HL-60 (cell line): Measurements from ENCODE around the gene STARD10.

Experiments used
- DNase-seq, 2 experiments: peaks; one replicate each; pipeline ENCODE4 v3.0.0-alpha.2; 2010 to 2020; ENCODE audit warnings: low read depth in 1 of 2, low spot score in 1 of 2
- H3K27ac ChIP-seq: fragments of 250-450 bp; sonication (Bioruptor Pico); replicated peaks from 2 replicates; pipeline ENCODE4 v1.5.1; 2020; ENCODE audit warnings: mild to moderate bottlenecking, moderate library complexity
- H3K27me3 ChIP-seq: fragments of 250-450 bp; sonication (Bioruptor Pico); 2 replicates; pipeline ENCODE4 v1.5.1; 2021; ENCODE audit warnings: mild to moderate bottlenecking, moderate library complexity; ENCODE audit not compliant: insufficient read depth, poor library complexity, severe bottlenecking
- H3K4me3 ChIP-seq: replicated peaks from 2 replicates; pipeline ENCODE4 v1.5.1; 2011; ENCODE audit warnings: mild to moderate bottlenecking, control low read depth, low read length; ENCODE audit not compliant: insufficient read depth
- GABPA ChIP-seq: IDR thresholded peaks from 2 replicates; pipeline ENCODE4 v1.6.1; 2012; ENCODE audit warnings: low read depth
- POLR2AphosphoS5 ChIP-seq: IDR thresholded peaks from 2 replicates; pipeline ENCODE4 v1.6.1; 2012; ENCODE audit warnings: low read depth
- SPI1 ChIP-seq: IDR thresholded peaks from 2 replicates; pipeline ENCODE4 v1.6.1; 2012; ENCODE audit warnings: low read depth, mild to moderate bottlenecking, borderline replicate concordance
- TF ChIP-seq, protein P1 (sequence below): IDR thresholded peaks from 2 replicates; pipeline ENCODE4 v1.6.1; 2012; ENCODE audit warnings: low read depth; ENCODE audit not compliant: insufficient replicate concordance
- TF ChIP-seq, protein P2 (sequence below): IDR thresholded peaks from one replicate; pipeline ENCODE4 v1.5.1; 2011; ENCODE audit warnings: low read length, control low read depth, inconsistent platforms; ENCODE audit not compliant: insufficient read depth

The STARD10 gene

DNA sequence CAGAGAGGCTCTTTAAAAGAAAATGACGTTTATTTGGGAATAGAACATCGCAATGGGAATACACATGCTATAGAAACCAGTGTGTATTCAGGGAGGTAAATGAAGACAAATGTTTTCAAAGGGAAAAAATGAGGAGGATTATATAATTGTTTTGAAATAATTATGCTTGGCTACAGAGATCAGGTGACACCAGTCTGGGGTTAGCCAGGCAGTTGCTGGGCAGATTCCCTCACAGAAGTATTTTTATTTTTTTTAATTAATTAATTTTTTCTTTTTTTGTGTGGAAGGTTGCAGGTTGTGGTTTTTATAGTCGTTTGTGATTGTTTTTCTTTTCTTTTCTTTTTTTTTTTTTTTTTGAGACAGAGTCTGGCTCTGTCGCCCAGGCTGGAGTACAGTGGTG, 5.6 kb upstream of the STARD10 start:
- no peaks in the 10 kb centered on the region for H3K27me3 ChIP-seq
- DNase-seq, result no peak
- H3K27ac ChIP-seq, result no peak overlapping the region
- no peak overlapping the region for H3K4me3 ChIP-seq
- TF ChIP-seq, protein P1, sequence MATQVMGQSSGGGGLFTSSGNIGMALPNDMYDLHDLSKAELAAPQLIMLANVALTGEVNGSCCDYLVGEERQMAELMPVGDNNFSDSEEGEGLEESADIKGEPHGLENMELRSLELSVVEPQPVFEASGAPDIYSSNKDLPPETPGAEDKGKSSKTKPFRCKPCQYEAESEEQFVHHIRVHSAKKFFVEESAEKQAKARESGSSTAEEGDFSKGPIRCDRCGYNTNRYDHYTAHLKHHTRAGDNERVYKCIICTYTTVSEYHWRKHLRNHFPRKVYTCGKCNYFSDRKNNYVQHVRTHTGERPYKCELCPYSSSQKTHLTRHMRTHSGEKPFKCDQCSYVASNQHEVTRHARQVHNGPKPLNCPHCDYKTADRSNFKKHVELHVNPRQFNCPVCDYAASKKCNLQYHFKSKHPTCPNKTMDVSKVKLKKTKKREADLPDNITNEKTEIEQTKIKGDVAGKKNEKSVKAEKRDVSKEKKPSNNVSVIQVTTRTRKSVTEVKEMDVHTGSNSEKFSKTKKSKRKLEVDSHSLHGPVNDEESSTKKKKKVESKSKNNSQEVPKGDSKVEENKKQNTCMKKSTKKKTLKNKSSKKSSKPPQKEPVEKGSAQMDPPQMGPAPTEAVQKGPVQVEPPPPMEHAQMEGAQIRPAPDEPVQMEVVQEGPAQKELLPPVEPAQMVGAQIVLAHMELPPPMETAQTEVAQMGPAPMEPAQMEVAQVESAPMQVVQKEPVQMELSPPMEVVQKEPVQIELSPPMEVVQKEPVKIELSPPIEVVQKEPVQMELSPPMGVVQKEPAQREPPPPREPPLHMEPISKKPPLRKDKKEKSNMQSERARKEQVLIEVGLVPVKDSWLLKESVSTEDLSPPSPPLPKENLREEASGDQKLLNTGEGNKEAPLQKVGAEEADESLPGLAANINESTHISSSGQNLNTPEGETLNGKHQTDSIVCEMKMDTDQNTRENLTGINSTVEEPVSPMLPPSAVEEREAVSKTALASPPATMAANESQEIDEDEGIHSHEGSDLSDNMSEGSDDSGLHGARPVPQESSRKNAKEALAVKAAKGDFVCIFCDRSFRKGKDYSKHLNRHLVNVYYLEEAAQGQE, result no peak
- TF ChIP-seq, protein P2, sequence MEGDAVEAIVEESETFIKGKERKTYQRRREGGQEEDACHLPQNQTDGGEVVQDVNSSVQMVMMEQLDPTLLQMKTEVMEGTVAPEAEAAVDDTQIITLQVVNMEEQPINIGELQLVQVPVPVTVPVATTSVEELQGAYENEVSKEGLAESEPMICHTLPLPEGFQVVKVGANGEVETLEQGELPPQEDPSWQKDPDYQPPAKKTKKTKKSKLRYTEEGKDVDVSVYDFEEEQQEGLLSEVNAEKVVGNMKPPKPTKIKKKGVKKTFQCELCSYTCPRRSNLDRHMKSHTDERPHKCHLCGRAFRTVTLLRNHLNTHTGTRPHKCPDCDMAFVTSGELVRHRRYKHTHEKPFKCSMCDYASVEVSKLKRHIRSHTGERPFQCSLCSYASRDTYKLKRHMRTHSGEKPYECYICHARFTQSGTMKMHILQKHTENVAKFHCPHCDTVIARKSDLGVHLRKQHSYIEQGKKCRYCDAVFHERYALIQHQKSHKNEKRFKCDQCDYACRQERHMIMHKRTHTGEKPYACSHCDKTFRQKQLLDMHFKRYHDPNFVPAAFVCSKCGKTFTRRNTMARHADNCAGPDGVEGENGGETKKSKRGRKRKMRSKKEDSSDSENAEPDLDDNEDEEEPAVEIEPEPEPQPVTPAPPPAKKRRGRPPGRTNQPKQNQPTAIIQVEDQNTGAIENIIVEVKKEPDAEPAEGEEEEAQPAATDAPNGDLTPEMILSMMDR, result no peak
- TF ChIP-seq POLR2AphosphoS5 (no peak), SPI1 (no peak), GABPA (no peak)

DNA sequence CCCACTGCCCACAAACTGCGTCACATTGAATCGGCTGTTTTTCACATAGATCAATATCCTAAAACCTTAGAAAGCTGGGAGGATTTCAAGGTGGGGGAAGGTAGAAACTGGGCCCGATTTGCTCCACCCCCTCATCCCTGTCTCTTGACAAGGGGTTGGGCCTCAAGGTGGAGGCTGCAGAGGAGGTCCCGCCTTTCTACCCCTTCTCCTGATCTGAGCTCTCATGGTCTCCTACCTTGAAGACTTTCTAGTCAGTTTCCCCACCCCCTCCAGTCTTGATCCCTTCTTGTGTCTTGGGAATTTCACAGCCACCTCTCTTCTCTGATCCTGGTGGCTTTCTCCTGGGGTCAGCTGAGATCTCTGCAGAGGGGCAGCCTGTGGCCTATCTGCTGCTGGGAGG, 4.5 kb upstream of the STARD10 start:
- no peak for TF ChIP-seq GABPA
- TF ChIP-seq, protein P2, result no peak
- TF ChIP-seq, protein P1, result no peak
- H3K4me3 ChIP-seq, result no peak overlapping the region
- H3K27me3 ChIP-seq, result no peaks in the 10 kb centered on the region
- no peak for DNase-seq
- no peak overlapping the region for H3K27ac ChIP-seq

DNA sequence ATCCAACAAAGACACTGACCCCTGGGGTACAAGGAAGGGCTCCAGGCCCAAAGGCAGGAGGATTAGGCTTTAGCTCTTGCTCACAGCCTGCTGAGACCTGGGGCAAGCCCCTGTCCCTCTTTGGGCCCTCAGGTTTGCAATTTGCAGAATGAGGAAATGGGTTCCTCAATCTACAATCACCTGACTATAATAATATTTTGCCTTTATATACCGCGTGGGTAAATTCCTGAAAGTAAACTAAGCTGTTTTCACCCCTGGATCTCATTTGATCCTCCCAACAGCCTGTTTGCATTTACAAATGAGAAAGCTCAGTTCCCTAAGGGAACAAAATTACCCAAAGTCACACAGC, 797 bp downstream of the STARD10 start:
- TF ChIP-seq SPI1, result peak; percentile 66; the same call in 1 of the 2 replicates
- TF ChIP-seq, protein P1, result no peak
- TF ChIP-seq, protein P2, result no peak
- Histone ChIP-seq H3K27me3 (no peaks in the 10 kb centered on the region), H3K27ac (peak overlapping the region; percentile 66), H3K4me3 (no peak overlapping the region)
- peak in 1 of 2 experiments; percentile 17 for DNase-seq
